KMS-11 (cell line): ENCODE data around the gene DYNC1LI1.

Experiments used
- H2AFZ ChIP-seq: fragments of 200-600 bp; sonication (generic); 2 replicates; pipeline ENCODE4 v1.6.1; 2016; ENCODE audit warnings: antibody characterized with exemption, mixed run types, low read depth
- H3K27ac ChIP-seq: fragments of 200-600 bp; sonication (generic); 2 replicates; pipeline ENCODE4 v1.6.1; 2016; ENCODE audit warnings: mild to moderate bottlenecking, mixed run types
- H3K27me3 ChIP-seq: fragments of 200-600 bp; sonication (generic); 2 replicates; pipeline ENCODE4 v1.6.1; 2017; ENCODE audit warnings: mild to moderate bottlenecking, low read depth, mixed run types, moderate library complexity; ENCODE audit not compliant: insufficient read depth
- H3K36me3 ChIP-seq: fragments of 200-600 bp; sonication (generic); 2 replicates; pipeline ENCODE4 v1.6.1; 2017; ENCODE audit warnings: mild to moderate bottlenecking, mixed run types; ENCODE audit not compliant: insufficient read depth
- H3K4me1 ChIP-seq: fragments of 200-600 bp; sonication (generic); 2 replicates; pipeline ENCODE4 v1.6.1; 2016; ENCODE audit warnings: mild to moderate bottlenecking, low read depth, mixed run types; ENCODE audit not compliant: poor library complexity, severe bottlenecking
- H3K4me2 ChIP-seq: fragments of 200-600 bp; sonication (generic); 2 replicates; pipeline ENCODE4 v1.7.0; 2016; ENCODE audit warnings: mild to moderate bottlenecking, mixed run types
- H3K4me3 ChIP-seq: fragments of 200-600 bp; sonication (generic); IDR thresholded peaks from 2 replicates; pipeline ENCODE4 v1.6.1; 2017; ENCODE audit warnings: low read depth, low read length, mixed read lengths; ENCODE audit not compliant: insufficient read depth
- H3K79me2 ChIP-seq: fragments of 200-600 bp; sonication (generic); 2 replicates; pipeline ENCODE4 v1.6.1; 2016; ENCODE audit warnings: low read depth, mixed run types; ENCODE audit not compliant: insufficient read depth
- H3K9ac ChIP-seq: fragments of 200-600 bp; sonication (generic); 2 replicates; pipeline ENCODE4 v1.6.1; 2016; ENCODE audit warnings: mild to moderate bottlenecking, mixed run types
- H4K20me1 ChIP-seq: fragments of 200-600 bp; sonication (generic); 2 replicates; pipeline ENCODE4 v1.6.1; 2016; ENCODE audit warnings: mild to moderate bottlenecking, mixed run types; ENCODE audit not compliant: insufficient read depth
- CTCF ChIP-seq: fragments of 200-600 bp; sonication (generic); conservative IDR thresholded peaks from 2 replicates; pipeline ENCODE4 v1.6.1; 2017; ENCODE audit warnings: low read depth, mild to moderate bottlenecking, antibody characterized with exemption, low read length, moderate library complexity, mixed read lengths

DYNC1LI1 gene

GRCh38 chr3:32553973-32554372 lies 16.7 kb downstream of the DYNC1LI1 start:
- H2AFZ ChIP-seq = no peak overlapping the region
- H3K9ac ChIP-seq = no peak overlapping the region
- no peak overlapping the region for H3K4me2 ChIP-seq
- H3K27ac ChIP-seq = no peak overlapping the region
- H3K4me1 ChIP-seq = no peaks in the 10 kb centered on the region
- no peak overlapping the region for H3K4me3 ChIP-seq
- no peak for TF ChIP-seq CTCF
- H3K36me3 ChIP-seq = no peaks in the 10 kb centered on the region
- H4K20me1 ChIP-seq = no peaks in the 10 kb centered on the region
- no peaks in the 10 kb centered on the region for H3K27me3 ChIP-seq
- H3K79me2 ChIP-seq = peaks cover 11% of the 10 kb centered on the region; the same call in 1 of the 2 replicates

DNA sequence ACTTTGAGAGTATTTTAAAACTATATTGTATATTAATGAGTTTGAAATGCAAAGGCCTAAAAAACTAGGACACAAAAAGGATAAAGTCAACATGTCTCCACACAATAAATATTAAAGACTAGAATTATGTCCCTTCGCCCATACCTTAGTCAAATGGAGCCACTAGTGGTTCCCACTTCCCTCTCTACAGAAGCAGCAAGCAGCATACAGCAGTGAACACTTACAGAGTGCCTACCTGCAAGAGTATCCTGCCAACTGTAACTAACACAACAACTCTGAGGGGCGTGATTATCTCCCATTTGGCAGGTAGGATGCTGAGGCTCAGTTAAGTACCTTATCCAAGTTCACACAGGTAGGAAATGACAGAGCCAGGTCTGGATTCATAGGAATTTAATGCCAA lies 17.2 kb downstream of the DYNC1LI1 start:
- Histone ChIP-seq H3K27ac (no peak overlapping the region), H3K27me3 (no peaks in the 10 kb centered on the region), H3K4me1 (no peaks in the 10 kb centered on the region), H3K4me2 (no peak overlapping the region), H3K4me3 (no peak overlapping the region), H3K36me3 (no peaks in the 10 kb centered on the region), H3K79me2 (peaks cover 11% of the 10 kb centered on the region; the same call in 1 of the 2 replicates), H4K20me1 (no peaks in the 10 kb centered on the region), H3K9ac (no peak overlapping the region), H2AFZ (no peak overlapping the region)
- TF ChIP-seq CTCF = no peak

- Histone ChIP-seq H3K27me3 (no peaks in the 10 kb centered on the region), H3K36me3 (no peaks in the 10 kb centered on the region), H3K4me3 (no peak overlapping the region), H3K4me2 (no peak overlapping the region), H3K79me2 (peaks cover 11% of the 10 kb centered on the region; the same call in 1 of the 2 replicates), H3K9ac (no peak overlapping the region), H4K20me1 (no peaks in the 10 kb centered on the region), H2AFZ (no peak overlapping the region), H3K27ac (no peak overlapping the region), H3K4me1 (no peaks in the 10 kb centered on the region)
- no peak for TF ChIP-seq CTCF
Observed at GRCh38 chr3:32552013-32552412, 18.6 kb downstream of the DYNC1LI1 start.

DNA sequence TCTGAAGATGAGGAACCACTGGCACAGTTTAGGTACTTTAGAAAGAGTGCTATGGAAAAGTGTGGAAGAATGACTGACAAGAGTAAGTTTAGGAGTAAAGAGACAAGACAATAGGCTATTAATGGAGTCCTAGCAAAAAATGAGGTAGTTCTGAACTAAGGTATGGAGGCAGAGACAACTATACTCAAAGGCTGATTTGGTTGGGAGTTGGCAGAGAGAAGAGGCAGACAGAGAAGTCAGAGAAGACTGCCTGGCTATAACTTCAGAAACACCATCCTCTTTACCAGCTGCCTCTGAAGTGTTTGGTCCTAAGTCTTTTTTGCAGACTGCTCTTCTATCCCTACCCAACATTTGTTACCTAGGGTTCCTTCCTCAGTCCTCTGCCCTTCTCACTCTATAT lies 19.2 kb downstream of the DYNC1LI1 start:
- H3K4me2 ChIP-seq = no peak overlapping the region
- H4K20me1 ChIP-seq = no peaks in the 10 kb centered on the region
- no peak for TF ChIP-seq CTCF
- H3K27me3 ChIP-seq = no peaks in the 10 kb centered on the region
- no peak overlapping the region for H3K4me3 ChIP-seq
- no peak overlapping the region for H3K9ac ChIP-seq
- H3K36me3 ChIP-seq = no peaks in the 10 kb centered on the region
- H2AFZ ChIP-seq = no peak overlapping the region
- no peaks in the 10 kb centered on the region for H3K4me1 ChIP-seq
- no peak overlapping the region for H3K27ac ChIP-seq
- peaks cover 11% of the 10 kb centered on the region; the same call in 1 of the 2 replicates for H3K79me2 ChIP-seq

DNA sequence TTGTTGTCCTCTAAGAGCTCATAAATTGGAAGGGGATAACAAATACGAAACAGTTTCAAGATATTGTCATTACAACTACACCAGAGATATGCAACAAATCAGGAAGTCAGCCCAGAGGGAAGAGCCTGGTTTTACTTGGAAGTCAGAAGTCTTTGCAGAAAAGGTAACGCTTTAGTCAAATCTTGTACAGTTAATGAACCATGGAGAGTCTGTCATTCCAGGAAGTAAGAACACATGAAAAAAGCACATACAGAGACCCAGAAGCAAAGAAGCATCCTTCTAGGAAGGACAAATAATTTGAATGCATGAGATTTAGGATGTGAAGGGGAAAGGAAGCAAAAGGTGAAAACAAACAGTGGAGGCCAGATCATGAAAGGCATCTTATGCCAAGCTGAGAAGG lies 19.6 kb downstream of the DYNC1LI1 start:
- H3K36me3 ChIP-seq = no peaks in the 10 kb centered on the region
- no peaks in the 10 kb centered on the region for H4K20me1 ChIP-seq
- H2AFZ ChIP-seq = no peak overlapping the region
- no peaks in the 10 kb centered on the region for H3K27me3 ChIP-seq
- H3K27ac ChIP-seq = no peak overlapping the region
- no peaks in the 10 kb centered on the region for H3K4me1 ChIP-seq
- H3K4me3 ChIP-seq = no peak overlapping the region
- TF ChIP-seq CTCF = no peak
- no peak overlapping the region for H3K9ac ChIP-seq
- H3K4me2 ChIP-seq = no peak overlapping the region
- peaks cover 11% of the 10 kb centered on the region; the same call in 1 of the 2 replicates for H3K79me2 ChIP-seq
